SK-MEL-5 (cell line): ENCODE measurements around the gene PARD6G. TPM values are rescaled to one million over a fixed set of nuclear protein-coding genes. Genes with fewer than 3 reads are reported as not detected.

Source experiments
- DNase-seq: peaks from one replicate; pipeline ENCODE4 v3.0.0-alpha.2; 2016; ENCODE audit warnings: low read depth, low spot score
- in situ Hi-C: cut with HindIII; loops from 2 replicates; pipeline ENCODE4 v1.10.0; 2016; ENCODE audit warnings: low sequenced_read_pairs, high pct_unique_total_duplicates, low pct_unique_long_range_greater_than_20kb
- total RNA-seq: library from RNA; depleted of rRNA; stranded (reverse); fragments of >200 nt; shearing (Covaris generic); gene quantifications from 2 replicates; pipeline ENCODE4 v1.2.3, GENCODE V29; 2014

Gene PARD6G
- total RNA-seq, 1 experiment from 2014 or later, result 8.8 TPM

DNA sequence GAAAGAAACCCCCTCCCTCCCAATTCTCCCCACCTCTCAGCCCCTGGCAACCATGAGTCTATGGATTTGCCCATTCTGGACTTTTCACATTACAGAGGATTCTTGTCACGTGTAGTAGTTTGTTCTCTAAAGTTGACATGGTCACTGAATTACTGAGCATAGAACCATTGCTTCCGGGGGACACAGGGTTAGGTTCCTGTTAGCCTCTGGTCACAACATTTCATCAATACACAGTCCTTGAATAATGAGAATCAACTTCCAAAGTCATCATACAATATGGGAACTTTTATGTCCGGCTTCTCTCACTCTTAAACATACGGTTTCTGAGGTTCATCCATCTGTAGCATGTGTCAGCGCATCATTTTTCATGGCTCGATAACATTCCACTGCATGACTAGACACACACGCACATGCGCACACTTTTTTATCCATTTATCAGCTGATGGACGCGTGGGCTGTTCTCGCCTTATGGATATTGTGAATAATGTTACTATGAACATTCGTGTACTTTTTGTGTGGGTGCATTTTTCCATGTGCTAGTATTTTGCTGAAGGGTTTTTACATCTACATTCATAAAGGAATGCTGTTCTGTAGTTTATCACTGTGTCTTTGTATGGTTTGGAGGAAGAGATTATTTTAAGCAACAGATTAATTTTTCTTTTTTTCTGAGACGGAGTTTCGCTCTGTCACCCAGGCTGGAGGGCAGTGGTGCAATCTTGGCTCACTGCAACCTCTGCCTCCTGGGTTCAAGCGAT is 48.1 kb downstream of the PARD6G start:
- in situ Hi-C loops, result no loop called here
- no peak for DNase-seq

DNA sequence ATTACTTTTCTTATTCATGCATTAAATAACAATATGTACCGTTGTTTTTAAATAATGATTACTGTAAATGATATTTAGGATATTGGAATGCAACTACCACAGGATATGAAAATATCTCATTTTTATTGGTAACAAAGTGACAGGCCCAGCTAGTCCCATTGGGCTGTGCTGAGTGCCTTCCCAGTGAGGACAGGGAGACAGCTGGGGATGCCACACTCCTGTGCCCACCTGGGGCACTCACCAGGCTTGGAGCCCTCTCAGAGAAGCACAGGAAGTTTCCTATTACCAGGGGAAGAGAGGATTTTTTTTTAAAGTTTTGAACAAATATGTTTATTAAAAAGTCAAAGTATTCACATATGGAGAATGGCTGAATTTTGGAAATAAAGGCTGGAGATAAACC is 48.9 kb downstream of the PARD6G start:
- in situ Hi-C loops, result no loop called here

GRCh38 chr18:80197528-80197927 is 49.8 kb downstream of the PARD6G start:
- no peak for DNase-seq
- in situ Hi-C loops, result no loop called here

More for the DNA sequence above, 48.9 kb downstream of the PARD6G start:
- no peak for DNase-seq

- no peak for DNase-seq
- in situ Hi-C loops, result no loop called here
Observed at GRCh38 chr18:80196528-80197320, 50.6 kb downstream of the PARD6G start.

DNA sequence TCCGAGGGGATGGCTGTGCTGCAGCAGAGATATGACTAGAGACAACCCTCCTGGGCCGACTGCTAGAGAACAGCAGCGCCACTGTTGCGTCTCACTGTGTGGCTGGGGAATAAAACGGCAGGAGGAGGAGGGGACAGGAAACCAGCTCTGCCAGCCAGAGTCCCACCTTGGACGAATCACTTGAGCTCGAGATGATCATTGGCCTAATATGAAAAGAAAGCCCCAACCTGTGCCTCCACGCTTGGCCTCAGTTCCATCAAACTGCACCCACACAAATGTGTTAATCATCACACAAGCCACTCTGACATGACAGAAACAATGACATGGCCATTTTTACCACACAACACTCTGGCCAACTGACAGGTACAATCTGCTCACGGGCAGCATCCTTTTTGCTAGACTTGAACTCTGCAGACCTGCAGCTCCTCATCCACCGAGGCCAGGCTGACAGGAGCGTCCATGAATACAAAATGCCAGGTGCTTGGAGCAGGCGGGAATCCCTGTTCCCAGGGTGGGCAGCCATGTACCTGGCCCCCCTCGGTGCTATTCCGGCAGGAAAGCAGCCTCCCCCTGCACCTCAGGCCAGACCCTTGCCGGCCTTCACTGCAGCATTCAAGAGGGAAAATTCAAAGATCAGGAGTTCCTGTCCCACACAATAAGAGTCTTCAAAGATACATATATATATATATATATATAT is 52.3 kb downstream of the PARD6G start:
- DNase-seq, result no peak
- in situ Hi-C loops, result no loop called here

DNA sequence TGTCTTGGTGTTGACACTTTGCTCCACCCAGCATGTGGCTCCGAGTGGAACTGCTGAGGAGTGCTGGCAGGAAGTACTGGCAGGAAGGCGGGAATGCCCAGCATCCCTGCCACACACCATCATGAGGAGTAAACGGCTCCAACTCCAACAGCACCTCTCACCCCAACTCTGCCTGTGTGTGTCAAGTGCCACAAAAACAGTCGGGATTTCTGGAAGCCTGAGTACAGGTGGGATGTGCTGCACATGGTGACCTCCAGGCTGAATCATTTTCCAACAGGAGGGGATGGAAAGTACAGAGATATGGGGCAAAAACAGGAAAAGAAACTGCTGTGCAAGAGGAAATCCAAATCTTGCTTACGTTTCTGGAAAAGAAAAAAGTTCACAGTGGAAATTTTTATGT is 53.6 kb downstream of the PARD6G start:
- in situ Hi-C loops, result no loop called here
- no peak for DNase-seq

- in situ Hi-C loops, result no loop called here
- DNase-seq, result no peak
Observed at GRCh38 chr18:80192653-80193385, 54.5 kb downstream of the PARD6G start.

DNA sequence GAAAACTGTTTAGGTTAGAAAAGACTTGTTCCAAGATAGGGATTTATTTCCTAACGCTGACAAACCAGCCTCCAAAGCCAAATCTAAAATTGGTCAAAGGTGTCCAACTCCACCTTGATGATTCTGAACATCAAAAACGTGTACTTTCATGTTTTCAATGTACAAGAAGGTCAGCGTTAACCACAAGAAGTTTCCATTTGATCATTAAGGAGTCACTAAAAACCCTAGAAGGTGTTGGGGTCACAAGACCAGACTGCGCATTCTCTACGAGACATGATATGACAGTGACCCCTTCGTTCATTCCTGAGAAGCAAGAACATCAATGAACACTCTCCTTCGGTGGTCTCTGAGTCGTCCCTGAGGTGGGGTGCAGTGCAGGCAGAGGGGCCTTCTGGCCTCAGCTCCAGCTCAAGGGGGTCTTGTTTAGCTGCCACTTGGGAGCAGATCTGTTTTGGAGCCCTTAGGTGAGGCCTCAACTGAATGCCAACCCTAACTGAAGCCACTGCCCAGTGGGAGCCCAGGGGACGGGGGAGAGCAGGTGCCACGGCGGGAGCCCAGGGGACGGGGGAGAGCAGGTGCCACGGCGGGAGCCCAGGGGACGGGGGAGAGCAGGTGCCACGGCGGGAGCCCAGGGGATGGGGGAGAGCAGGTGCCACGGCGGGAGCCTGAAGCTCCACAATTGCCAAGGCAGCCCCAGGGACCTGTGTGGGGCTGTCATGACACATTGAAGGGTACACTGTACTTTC is 55.2 kb downstream of the PARD6G start:
- no peak for DNase-seq
- in situ Hi-C loops, result no loop called here

GRCh38 chr18:80191264-80191663 is 56.0 kb downstream of the PARD6G start:
- no peak for DNase-seq
- in situ Hi-C loops, result no loop called here

DNA sequence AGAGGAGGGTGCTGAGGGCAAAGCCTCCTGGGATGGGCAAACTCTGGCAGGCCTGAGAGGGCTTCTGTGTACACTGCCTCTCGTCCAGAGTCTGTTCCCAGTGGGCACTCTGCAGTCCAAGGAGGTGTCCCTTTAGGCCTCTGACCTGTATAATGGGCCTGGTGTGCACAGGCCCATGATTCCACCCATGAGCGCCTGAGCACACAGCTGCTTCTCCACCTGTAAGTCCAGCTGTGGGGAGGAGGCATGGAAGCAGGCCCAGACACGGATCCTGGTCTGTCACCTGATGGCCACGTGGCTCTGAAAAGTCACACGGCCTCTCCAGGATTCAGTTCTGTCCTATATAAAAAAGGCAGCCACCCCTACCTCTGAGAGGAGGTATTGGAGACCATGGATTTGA is 57.0 kb downstream of the PARD6G start:
- in situ Hi-C loops, result no loop called here
- no peak for DNase-seq

GRCh38 chr18:80189531-80189865 is 57.8 kb downstream of the PARD6G start:
- in situ Hi-C loops, result no loop called here
- DNase-seq, result no peak

- no peak for DNase-seq
- in situ Hi-C loops, result no loop called here
Observed at GRCh38 chr18:80188643-80189530, 58.4 kb downstream of the PARD6G start.

DNA sequence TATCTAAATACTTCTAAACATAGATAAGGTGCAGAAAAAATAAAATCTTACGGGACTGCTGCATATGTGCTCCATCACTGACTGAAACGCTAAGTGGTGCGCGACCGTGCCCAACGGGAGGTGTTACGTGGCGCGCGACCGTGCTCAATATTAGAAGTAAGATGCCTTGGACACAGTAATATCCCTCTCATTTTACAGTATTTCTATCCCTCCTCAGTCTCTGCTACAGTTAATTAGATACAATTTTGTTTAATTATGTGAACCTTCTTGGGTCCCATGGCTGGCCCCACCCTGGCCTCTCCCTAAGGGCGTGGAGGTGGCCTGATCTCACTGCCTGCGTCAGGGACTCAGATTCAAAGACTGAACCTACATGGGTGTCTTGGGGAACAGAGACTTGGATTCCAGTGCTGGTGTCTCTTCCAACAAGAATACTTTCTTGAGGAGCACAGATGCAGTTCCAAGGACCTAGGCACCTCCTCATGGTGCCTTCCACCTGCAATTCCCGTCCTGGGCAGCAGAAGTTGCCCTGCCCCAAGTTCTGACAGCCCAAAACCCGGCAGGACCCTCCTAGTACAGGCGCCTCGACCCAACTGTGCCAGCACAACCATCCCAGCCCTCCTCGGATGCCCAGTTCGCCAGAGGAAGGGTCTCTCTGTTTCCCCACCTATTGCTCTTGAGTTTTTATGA is 59.2 kb downstream of the PARD6G start:
- DNase-seq, result no peak
- in situ Hi-C loops, result no loop called here

DNA sequence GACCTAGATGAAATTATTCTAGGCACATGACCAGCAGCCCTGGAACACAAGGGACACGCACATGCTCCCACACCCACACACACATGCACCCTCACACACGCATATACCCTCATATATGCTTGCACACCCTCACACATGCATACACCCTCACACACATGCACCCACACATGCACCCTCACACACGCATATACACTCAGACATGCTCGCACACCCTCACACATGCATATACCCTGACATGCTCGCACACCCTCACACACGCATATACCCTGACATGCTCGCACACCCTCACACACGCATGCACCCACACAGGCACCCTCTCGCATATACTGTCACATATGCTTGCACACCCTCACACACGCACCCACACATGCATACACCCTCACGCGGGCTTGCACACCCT is 61.8 kb downstream of the PARD6G start:
- in situ Hi-C loops, result no loop called here
- no peak for DNase-seq

GRCh38 chr18:80184243-80184772 is 63.0 kb downstream of the PARD6G start:
- no peak for DNase-seq
- in situ Hi-C loops, result no loop called here
